Measurements from ENCODE around the gene REPIN1. TPM values are rescaled to one million over a fixed set of nuclear protein-coding genes. Genes with fewer than 3 reads are reported as not detected.

Gene REPIN1
- total and polyA plus RNA-seq, 12 donors: 47.5 to 294 (median 182) TPM

- 0 to 2% (median 1%) methylated on average over 4 to 58 of the region's 58 CpGs for WGBS, 4 donors
- no peaks in the 10 kb centered on the region for H3K27me3 ChIP-seq
- peak overlapping the region; percentile 61 to 99 (median 97) for H3K27ac ChIP-seq
- H3K36me3 ChIP-seq (replicated peaks in 1 of 2): peaks cover 0 to 35% of the 10 kb centered on the region in 2 donors
- H3K4me3 ChIP-seq: peak overlapping the region; percentile 62 to 91 (median 68)
- DNase-seq: peak; percentile 67 to 89 (median 82)
- peaks cover 20 to 32% of the 10 kb centered on the region in 2 donors for H3K4me1 ChIP-seq (replicated peaks in 1 of 2)
- TF ChIP-seq POLR2A (IDR thresholded peaks at IDR 0.05) (no peak), CTCF (IDR thresholded peaks at IDR 0.05) (no peak)
- no peaks in the 10 kb centered on the region for H3K9me3 ChIP-seq (replicated peaks in 1 of 3)
- intact Hi-C loops (cut with DNase I): loop anchor here in 1 of 2 donors (2.0 kb wide), 1 partner anchor 42 kb away; no protein-coding TSS in a partner anchor
These were observed 494 bp downstream of the REPIN1 start for GRCh38 chr7:150368884-150369747.

GRCh38 chr7:150369748-150370501 lies 1.3 kb downstream of the REPIN1 start:
- no peak for TF ChIP-seq POLR2A (IDR thresholded peaks at IDR 0.05)
- TF ChIP-seq CTCF (IDR thresholded peaks at IDR 0.05): no peak
- H3K27me3 ChIP-seq: no peaks in the 10 kb centered on the region
- peak overlapping the region; percentile 61 to 99 (median 97) for H3K27ac ChIP-seq
- peak overlapping the region; percentile 62 to 91 (median 68) for H3K4me3 ChIP-seq
- peaks cover 0 to 41% of the 10 kb centered on the region in 2 donors for H3K36me3 ChIP-seq (replicated peaks in 1 of 2)
- H3K9me3 ChIP-seq (replicated peaks in 1 of 3): no peaks in the 10 kb centered on the region
- intact Hi-C loops (cut with DNase I): loop anchor here in 1 of 2 donors (2.0 to 5.0 kb wide), 2 partner anchors 33 to 41 kb away; no protein-coding TSS in a partner anchor
- DNase-seq: peak in 1 of 7 donors; percentile 16
- 18 to 26% (median 22%) methylated on average over 15 to 23 of the region's 23 CpGs for WGBS, 4 donors
- H3K4me1 ChIP-seq (replicated peaks in 1 of 2): peaks cover 20 to 35% of the 10 kb centered on the region in 2 donors

- peak in 2 of 7 donors; percentile 27 to 59 for DNase-seq
- peaks cover 0 to 41% of the 10 kb centered on the region in 2 donors for H3K36me3 ChIP-seq (replicated peaks in 1 of 2)
- peak in 1 of 2 donors; percentile 21 for TF ChIP-seq POLR2A (IDR thresholded peaks at IDR 0.05)
- no peak for TF ChIP-seq CTCF (IDR thresholded peaks at IDR 0.05)
- peak overlapping the region in 4 of 5 donors; percentile 97 to 99 (median 98) for H3K27ac ChIP-seq
- WGBS, 4 donors: 51 to 64% (median 55%) methylated on average over 3 of the region's 3 CpGs
- no peaks in the 10 kb centered on the region for H3K27me3 ChIP-seq
- peaks cover 20 to 35% of the 10 kb centered on the region in 2 donors for H3K4me1 ChIP-seq (replicated peaks in 1 of 2)
- intact Hi-C loops (cut with DNase I): loop anchor here in 1 of 2 donors (5.0 kb wide), 1 partner anchor 33 kb away; no protein-coding TSS in a partner anchor
- peak overlapping the region in 1 of 4 donors; percentile 74 for H3K4me3 ChIP-seq
- no peaks in the 10 kb centered on the region for H3K9me3 ChIP-seq (replicated peaks in 1 of 3)
These were observed 2.0 kb downstream of the REPIN1 start for GRCh38 chr7:150370612-150371071.

All from adrenal gland (tissue), 12 donors.